Measurements from ENCODE around the gene ACSM3.
"Not testable (repeated sequence)": the region's sequence is repeated elsewhere in the genome, so short reads cannot be mapped to it uniquely, and the experiment has no call there.

ACSM3 gene

GRCh38 chr16:20753727-20754126, 10.1 kb upstream of the ACSM3 start:
- no peak overlapping the region for H3K4me3 ChIP-seq (ENCODE audit: low read depth, low read length)
- in situ Hi-C loops (cut with HindIII; ENCODE audit: low sequenced_read_pairs), result no loop called here
- no peak for DNase-seq (ENCODE audit: low read depth, low spot score)
- TF ChIP-seq CTCF (IDR thresholded peaks at IDR 0.05; ENCODE audit: low read depth, low read length), result no peak

GRCh38 chr16:20755238-20755637, 8.6 kb upstream of the ACSM3 start:
- H3K4me3 ChIP-seq (ENCODE audit: low read depth, low read length), result no peak overlapping the region
- no peak for DNase-seq (ENCODE audit: low read depth, low spot score)
- TF ChIP-seq CTCF (IDR thresholded peaks at IDR 0.05; ENCODE audit: low read depth, low read length), result no peak
- in situ Hi-C loops (cut with HindIII; ENCODE audit: low sequenced_read_pairs), result no loop called here

- DNase-seq (ENCODE audit: low read depth, low spot score); H3K4me3 ChIP-seq (ENCODE audit: low read depth, low read length); in situ Hi-C loops (cut with HindIII; ENCODE audit: low sequenced_read_pairs): not testable (repeated sequence)
These were observed 8.0 kb upstream of the ACSM3 start for GRCh38 chr16:20755799-20756198.

- H3K4me3 ChIP-seq (ENCODE audit: low read depth, low read length), result no peak overlapping the region
- in situ Hi-C loops (cut with HindIII; ENCODE audit: low sequenced_read_pairs), result no loop called here
- no peak for TF ChIP-seq CTCF (IDR thresholded peaks at IDR 0.05; ENCODE audit: low read depth, low read length)
- no peak for DNase-seq (ENCODE audit: low read depth, low spot score)
These were observed 3.5 kb upstream of the ACSM3 start for GRCh38 chr16:20760346-20760745.

- H3K4me3 ChIP-seq (ENCODE audit: low read depth, low read length), result no peak overlapping the region
- DNase-seq (ENCODE audit: low read depth, low spot score), result no peak
- no peak for TF ChIP-seq CTCF (IDR thresholded peaks at IDR 0.05; ENCODE audit: low read depth, low read length)
- in situ Hi-C loops (cut with HindIII; ENCODE audit: low sequenced_read_pairs), result no loop called here
These were observed 2.6 kb upstream of the ACSM3 start for GRCh38 chr16:20761175-20761574.

- no peak overlapping the region for H3K4me3 ChIP-seq (ENCODE audit: low read depth, low read length)
- TF ChIP-seq CTCF (IDR thresholded peaks at IDR 0.05; ENCODE audit: low read depth, low read length), result no peak
- in situ Hi-C loops (cut with HindIII; ENCODE audit: low sequenced_read_pairs), result no loop called here
- DNase-seq (ENCODE audit: low read depth, low spot score), result no peak
These were observed 1.2 kb upstream of the ACSM3 start for GRCh38 chr16:20762404-20763123.

- H3K4me3 ChIP-seq (ENCODE audit: low read depth, low read length); DNase-seq (ENCODE audit: low read depth, low spot score); in situ Hi-C loops (cut with HindIII; ENCODE audit: low sequenced_read_pairs): not testable (repeated sequence)
These were observed 634 bp downstream of the ACSM3 start for GRCh38 chr16:20764448-20764847.

- DNase-seq (ENCODE audit: low read depth, low spot score), result no peak
- H3K4me3 ChIP-seq (ENCODE audit: low read depth, low read length), result no peak overlapping the region
- in situ Hi-C loops (cut with HindIII; ENCODE audit: low sequenced_read_pairs), result no loop called here
- TF ChIP-seq CTCF (IDR thresholded peaks at IDR 0.05; ENCODE audit: low read depth, low read length), result no peak
These were observed 1.9 kb downstream of the ACSM3 start for GRCh38 chr16:20765732-20766131.
